Adipocyte (in vitro differentiated cells): ENCODE results near the gene ARHGAP8.

ENCODE experiments used
- DNase-seq: peaks from one replicate; pipeline ENCODE4 v3.0.0-alpha.2; 2015; ENCODE audit warnings: low read depth
- H3K27me3 ChIP-seq: replicated peaks from 2 replicates; pipeline ENCODE4 v1.7.0; 2013; ENCODE audit warnings: mild to moderate bottlenecking, low read length, moderate library complexity; ENCODE audit not compliant: control insufficient read depth, insufficient read depth
- H3K36me3 ChIP-seq: 2 replicates; pipeline ENCODE4 v1.7.0; 2013; ENCODE audit warnings: low read length, mild to moderate bottlenecking, moderate library complexity; ENCODE audit not compliant: control insufficient read depth, insufficient read depth, severe bottlenecking
- H3K4me1 ChIP-seq: 2 replicates; pipeline ENCODE4 v1.7.0; 2013; ENCODE audit warnings: mild to moderate bottlenecking, low read length, moderate library complexity; ENCODE audit not compliant: control insufficient read depth, insufficient read depth
- H3K4me3 ChIP-seq: 2 replicates; pipeline ENCODE4 v1.7.0; 2013; ENCODE audit warnings: mild to moderate bottlenecking, low read length, moderate library complexity
- H3K9ac ChIP-seq: 2 replicates; pipeline ENCODE4 v1.7.0; 2013; ENCODE audit warnings: mild to moderate bottlenecking, low read length, moderate library complexity
- H3K9me3 ChIP-seq: 2 replicates; pipeline ENCODE4 v1.7.0; 2013; ENCODE audit warnings: mild to moderate bottlenecking, low read length, moderate library complexity; ENCODE audit not compliant: control insufficient read depth

Gene ARHGAP8

DNA sequence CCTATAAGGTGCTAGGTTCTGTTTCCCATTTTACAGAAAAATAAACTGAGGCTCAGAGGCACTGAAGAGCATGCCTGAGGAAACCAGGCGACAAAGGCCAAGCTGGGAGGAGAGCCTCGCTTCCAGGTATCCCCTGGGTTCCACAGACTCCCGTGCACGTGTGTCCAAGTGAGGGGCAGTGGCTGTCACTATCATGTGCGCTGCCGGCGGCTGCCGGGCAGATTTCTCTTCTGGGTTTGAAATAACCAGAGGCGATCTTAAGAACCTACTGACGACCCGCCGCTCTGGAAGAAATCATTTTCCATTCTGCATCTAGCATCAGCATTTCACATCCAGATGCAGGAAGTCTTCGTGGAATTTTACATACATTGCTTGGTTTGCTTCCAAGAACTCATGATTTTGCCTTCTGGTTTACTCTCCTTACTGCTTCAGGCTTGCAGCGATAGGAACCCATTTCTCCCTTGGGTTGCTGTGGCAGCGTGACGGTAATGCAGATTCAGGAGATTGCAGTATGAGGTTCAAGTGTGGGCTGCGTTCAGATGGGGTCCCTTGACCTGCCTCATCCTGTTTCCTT is 28.6 kb downstream of the ARHGAP8 start:
- Histone ChIP-seq H3K36me3 (no peaks in the 10 kb centered on the region), H3K9me3 (no peaks in the 10 kb centered on the region), H3K27me3 (peaks cover 21% of the 10 kb centered on the region), H3K4me3 (no peak overlapping the region), H3K4me1 (no peaks in the 10 kb centered on the region), H3K9ac (no peak overlapping the region)
- DNase-seq: no peak

DNA sequence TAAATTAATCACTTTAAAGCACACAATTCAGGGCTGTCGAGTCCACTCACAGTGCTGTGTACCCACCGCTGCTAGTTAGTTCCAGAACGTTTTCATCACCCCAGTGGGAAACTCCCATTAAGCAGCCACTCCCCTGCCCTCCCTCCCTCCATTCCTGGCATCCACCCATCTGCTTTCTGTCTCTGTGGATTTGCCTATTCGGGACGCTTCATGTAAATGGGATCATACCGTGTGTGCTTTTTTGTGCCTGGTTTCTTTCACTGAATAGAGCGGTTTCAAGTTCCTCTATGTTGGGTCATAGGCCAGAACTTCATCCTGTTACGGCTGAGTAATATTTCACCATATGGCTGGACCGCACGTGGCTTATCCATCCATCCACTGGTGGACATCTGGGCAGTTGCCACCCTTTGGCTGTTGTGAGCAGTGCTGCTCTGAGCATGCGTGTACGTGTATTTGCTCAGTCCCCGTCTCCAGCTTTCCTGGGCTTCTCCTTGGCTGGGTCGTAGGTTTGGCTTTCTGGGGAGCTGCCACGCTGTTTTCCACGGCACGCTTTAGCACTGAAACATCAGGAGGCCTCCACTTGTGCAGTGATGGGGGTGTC is 30.1 kb downstream of the ARHGAP8 start:
- no peaks in the 10 kb centered on the region for H3K4me1 ChIP-seq
- no peak overlapping the region for H3K4me3 ChIP-seq
- H3K9me3 ChIP-seq: no peaks in the 10 kb centered on the region
- no peaks in the 10 kb centered on the region for H3K36me3 ChIP-seq
- DNase-seq: no peak
- peaks cover 11% of the 10 kb centered on the region for H3K27me3 ChIP-seq
- H3K9ac ChIP-seq: no peak overlapping the region

DNA sequence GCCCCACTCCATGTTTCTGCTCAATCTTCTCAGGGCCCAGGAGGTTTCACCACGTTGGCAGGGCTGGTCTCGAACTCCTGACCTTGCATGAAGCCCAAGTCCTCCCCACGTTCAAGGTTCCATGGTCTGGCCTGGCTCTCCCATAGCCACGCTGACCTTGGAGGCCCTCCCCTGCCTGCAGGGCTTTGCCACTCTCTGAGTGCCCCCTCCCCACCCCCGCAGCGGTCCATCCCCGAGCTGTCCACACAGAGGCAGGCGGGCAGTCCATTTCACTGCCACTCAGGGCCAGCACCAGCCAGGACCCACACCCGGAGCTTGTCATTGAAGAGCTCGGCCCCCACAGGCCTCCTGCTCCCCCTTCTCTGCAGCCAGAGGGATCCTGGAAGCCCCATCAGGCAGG is 30.7 kb downstream of the ARHGAP8 start:
- H3K4me1 ChIP-seq: no peaks in the 10 kb centered on the region
- no peak overlapping the region for H3K9ac ChIP-seq
- no peaks in the 10 kb centered on the region for H3K36me3 ChIP-seq
- H3K4me3 ChIP-seq: no peak overlapping the region
- H3K27me3 ChIP-seq: peaks cover 10% of the 10 kb centered on the region
- H3K9me3 ChIP-seq: no peaks in the 10 kb centered on the region
- DNase-seq: no peak

DNA sequence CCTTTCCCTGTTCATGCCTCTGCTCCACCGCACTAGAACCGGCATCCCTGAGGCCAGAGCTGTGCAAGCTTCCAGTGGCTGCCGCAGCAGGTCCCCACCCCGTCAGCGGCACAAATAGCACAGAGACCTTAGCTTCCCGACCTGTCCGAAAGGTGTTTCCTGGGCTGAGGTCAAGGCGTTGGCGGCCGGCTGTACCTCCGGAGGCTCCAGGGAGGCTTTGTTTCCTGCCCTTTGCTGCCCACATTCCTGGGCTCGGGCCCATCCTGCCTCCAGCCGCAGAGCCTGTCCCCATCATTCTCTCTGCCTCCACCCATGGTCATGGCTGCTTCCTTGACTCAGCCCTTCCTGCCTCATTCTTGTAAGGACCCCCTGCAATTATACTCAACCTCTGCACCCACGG is 31.2 kb downstream of the ARHGAP8 start:
- DNase-seq: no peak
- Histone ChIP-seq H3K36me3 (no peaks in the 10 kb centered on the region), H3K4me1 (no peaks in the 10 kb centered on the region), H3K4me3 (no peak overlapping the region), H3K27me3 (peaks cover 7% of the 10 kb centered on the region), H3K9ac (no peak overlapping the region), H3K9me3 (no peaks in the 10 kb centered on the region)

DNA sequence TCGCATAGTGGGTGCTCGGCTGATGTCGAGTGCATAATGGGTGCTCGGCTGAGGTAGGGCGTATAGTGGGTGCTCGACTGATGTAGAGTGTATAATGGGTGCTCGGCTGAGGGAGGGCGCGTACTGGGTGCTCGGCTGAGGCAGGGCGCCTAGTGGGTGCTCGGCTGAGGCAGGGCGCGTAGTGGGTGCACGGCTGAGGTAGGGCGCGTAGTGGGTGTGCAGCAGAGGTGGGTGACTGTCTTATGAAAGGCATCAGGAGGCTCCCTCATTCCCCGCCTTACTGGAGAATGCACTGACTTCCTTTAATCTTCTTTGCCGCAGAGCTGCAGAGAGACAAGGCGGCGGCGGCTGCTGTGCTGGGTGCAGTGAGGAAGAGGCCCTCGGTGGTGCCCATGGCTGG is 33.8 kb downstream of the ARHGAP8 start:
- no peaks in the 10 kb centered on the region for H3K36me3 ChIP-seq
- H3K9ac ChIP-seq: no peak overlapping the region
- H3K4me3 ChIP-seq: no peak overlapping the region
- no peak for DNase-seq
- peaks cover under 1% of the 10 kb centered on the region for H3K27me3 ChIP-seq
- no peaks in the 10 kb centered on the region for H3K4me1 ChIP-seq
- no peaks in the 10 kb centered on the region for H3K9me3 ChIP-seq

DNA sequence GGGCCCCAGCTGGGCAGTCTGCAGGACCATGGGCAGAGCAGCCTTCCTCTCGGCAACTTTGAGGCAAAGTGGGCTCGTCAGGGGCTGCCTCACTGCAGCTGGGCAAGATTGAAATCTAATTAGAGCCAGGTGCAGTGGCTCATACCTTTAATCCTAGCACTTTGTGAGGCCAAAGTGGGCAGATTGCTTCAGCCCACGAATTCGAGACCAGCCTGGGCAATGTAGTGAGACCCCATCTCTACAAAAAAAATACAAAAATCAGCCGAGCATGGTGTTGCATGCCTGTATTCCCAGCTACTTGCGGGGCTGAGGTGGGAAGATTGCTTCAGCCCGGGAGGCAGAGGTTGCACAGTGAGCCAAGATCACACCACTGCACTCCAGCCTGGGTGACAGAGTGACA is 34.2 kb downstream of the ARHGAP8 start:
- H3K9me3 ChIP-seq: no peaks in the 10 kb centered on the region
- H3K36me3 ChIP-seq: no peaks in the 10 kb centered on the region
- DNase-seq: no peak
- no peak overlapping the region for H3K9ac ChIP-seq
- H3K4me3 ChIP-seq: no peak overlapping the region
- H3K27me3 ChIP-seq: no peaks in the 10 kb centered on the region
- H3K4me1 ChIP-seq: no peaks in the 10 kb centered on the region

DNA sequence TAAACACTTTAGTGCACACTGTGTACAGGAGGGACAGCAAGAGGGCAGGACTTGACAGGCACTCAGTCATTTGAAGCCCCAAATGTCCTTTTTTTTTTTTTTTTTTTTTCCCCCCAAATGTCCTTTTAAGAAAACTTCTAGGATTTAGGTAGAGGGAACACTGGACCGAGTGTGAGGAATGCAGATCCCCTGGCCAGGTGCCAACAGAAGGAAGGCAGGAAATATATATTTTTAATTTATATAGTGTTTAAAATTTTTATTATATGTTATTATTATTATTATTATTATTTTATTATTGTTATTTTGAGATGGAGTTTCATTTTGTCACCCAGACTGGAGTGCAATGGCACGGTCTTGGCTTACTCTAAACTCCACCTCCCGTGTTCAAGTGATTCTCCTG is 35.5 kb downstream of the ARHGAP8 start:
- Histone ChIP-seq H3K4me1 (no peaks in the 10 kb centered on the region), H3K27me3 (peaks cover 3% of the 10 kb centered on the region), H3K36me3 (no peaks in the 10 kb centered on the region), H3K9me3 (no peaks in the 10 kb centered on the region), H3K9ac (no peak overlapping the region), H3K4me3 (no peak overlapping the region)
- DNase-seq: no peak

DNA sequence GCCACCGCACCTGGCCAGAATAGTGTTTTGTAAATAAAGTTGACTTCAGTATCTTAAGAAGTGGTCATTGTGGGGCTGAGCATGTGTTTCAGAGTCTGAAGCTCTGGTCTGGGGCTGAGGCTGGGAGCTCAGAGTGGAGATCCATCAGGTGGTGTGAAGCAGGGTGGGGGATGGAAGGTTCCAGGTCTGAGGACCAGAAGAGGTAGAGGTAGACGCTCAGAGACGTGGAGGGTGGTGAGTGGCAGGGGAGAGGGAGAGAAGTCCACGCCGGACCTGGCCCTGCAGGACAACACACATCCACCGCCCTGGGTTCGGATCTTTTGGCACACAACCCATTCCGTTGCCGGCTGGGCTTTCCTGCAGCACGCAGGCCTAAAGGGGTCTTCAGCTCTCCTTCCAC is 40.7 kb downstream of the ARHGAP8 start:
- Histone ChIP-seq H3K4me3 (no peak overlapping the region), H3K9me3 (no peaks in the 10 kb centered on the region), H3K9ac (no peak overlapping the region), H3K4me1 (no peaks in the 10 kb centered on the region), H3K36me3 (no peaks in the 10 kb centered on the region), H3K27me3 (peaks cover 25% of the 10 kb centered on the region)
- no peak for DNase-seq

DNA sequence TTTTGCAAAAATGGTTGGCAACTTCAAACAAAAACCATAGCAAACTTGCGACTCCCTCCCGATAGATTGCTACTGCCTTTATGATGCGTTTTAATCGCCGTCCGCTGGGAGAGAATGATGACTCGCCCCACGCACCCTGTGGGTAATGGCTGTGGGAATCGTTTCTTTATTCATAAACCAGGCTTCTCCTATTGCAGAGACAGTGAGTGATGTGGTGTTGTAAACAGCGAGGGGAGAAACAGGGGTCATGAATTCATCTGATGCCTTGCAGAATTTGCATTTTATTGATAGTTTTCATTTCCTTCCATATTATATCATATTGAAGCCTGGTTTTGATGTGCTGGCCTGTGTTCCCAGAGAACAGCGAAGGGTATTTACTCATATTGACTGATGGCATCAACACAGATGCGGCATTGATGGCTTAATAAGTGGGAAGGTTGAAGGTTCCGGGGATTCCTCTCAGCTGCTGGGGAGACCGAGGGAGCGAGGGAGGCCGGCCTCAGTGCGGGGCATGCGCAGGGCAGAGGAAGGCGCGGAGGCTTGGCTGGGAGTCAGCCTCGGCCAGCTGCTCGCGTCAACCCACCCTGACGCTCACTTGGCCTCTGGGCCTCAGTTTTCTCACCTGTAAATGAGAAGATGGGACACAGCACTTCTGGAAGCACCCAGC is 41.3 kb downstream of the ARHGAP8 start:
- no peaks in the 10 kb centered on the region for H3K4me1 ChIP-seq
- H3K9ac ChIP-seq: no peak overlapping the region
- H3K4me3 ChIP-seq: no peak overlapping the region
- no peaks in the 10 kb centered on the region for H3K36me3 ChIP-seq
- no peaks in the 10 kb centered on the region for H3K9me3 ChIP-seq
- DNase-seq: no peak
- peaks cover 30% of the 10 kb centered on the region for H3K27me3 ChIP-seq

DNA sequence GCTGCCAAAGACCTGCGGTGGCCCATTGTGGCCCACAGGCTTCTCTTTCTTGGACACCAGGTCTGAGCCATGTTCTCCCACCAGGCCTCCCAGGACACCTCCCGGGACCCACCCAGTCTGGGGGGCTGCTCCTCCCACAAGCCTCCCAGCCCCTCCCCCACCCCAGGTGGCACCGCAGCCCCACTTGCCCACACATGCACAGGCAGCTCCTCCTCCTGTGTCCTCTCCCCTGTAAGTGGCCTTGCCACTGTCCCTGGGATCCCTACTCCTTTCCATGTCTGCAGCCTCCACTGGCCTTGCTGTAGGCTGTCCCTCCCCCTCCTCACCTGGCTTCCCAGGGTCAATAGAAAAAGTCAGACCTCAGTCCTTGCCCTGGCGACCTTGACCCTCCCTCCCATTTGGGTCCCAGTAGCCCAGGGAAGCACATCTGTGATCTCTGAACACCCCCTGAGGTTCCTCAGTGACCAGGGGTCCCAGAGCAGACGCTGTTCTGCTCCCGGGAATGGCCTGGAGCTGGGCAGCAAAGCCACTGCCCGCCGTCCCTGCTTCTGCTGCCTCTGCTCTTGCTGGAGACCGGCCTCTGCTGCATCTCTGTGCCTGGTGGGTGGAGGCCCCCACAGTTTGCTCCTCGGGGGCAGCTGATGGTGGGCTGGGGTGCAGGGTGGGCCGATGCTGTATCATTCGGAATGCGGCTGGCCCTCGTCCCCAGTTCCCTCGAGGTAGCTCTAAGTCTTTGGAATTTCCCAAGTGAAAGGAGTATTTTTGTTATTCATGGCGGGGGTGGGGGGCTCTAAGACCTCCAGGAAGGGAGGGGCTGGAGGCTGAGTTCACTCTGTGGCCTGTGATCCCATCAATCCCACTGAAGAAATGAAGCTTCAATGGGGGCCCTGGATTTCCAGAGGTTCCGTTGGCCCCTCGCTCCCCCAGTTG is 43.6 kb downstream of the ARHGAP8 start:
- Histone ChIP-seq H3K9ac (no peak overlapping the region), H3K9me3 (no peaks in the 10 kb centered on the region), H3K27me3 (peaks cover 39% of the 10 kb centered on the region), H3K36me3 (no peaks in the 10 kb centered on the region), H3K4me3 (no peak overlapping the region), H3K4me1 (no peaks in the 10 kb centered on the region)
- no peak for DNase-seq

DNA sequence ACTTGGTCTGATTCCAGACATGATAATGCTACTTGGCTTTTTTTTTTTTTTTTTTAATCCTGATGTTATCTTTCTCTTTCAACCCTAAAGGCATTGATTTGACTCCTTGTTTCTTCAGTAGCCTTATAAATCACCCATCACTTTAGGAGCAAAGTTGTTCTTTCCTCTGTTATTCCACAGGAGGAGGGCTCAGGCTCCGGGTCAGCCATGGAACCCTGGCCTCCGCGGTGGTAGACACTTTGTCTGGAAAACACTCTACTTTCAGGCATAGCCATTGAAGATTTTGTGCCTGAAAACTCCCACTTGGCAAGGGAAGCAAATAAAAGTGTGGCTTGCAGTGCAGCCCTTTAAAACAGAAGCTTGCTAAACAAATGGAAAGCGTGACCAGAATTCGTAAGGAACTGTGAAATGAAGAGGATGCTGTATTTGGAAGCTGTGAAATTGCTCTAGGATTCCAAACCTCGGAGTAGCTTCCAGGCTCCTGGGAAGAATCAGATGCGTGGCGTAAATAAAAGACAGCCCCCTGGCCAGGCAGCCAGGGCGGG is 44.9 kb downstream of the ARHGAP8 start:
- Histone ChIP-seq H3K4me3 (no peak overlapping the region), H3K9me3 (no peaks in the 10 kb centered on the region), H3K4me1 (no peaks in the 10 kb centered on the region), H3K9ac (no peak overlapping the region), H3K27me3 (peaks cover 46% of the 10 kb centered on the region), H3K36me3 (no peaks in the 10 kb centered on the region)
- DNase-seq: no peak
